MM.1S (cell line): ENCODE measurements around the gene SUFU.
A peak's percentile ranks its signal among the peaks of the same experiment; 100 is the strongest.

Source experiments
- EZH2 ChIP-seq: fragments of 300-600 bp; sonication (generic); optimal IDR thresholded peaks from 2 replicates; pipeline ENCODE3; 2017; ENCODE audit warnings: low read depth, mild to moderate bottlenecking, antibody characterized with exemption, low read length, mixed read lengths
- TF ChIP-seq, protein P1 (sequence below): fragments of 300-600 bp; sonication (generic); IDR thresholded peaks from 2 replicates; pipeline ENCODE4 v1.5.1; 2016; ENCODE audit warnings: antibody characterized with exemption, low read length, mixed read lengths

DNA sequence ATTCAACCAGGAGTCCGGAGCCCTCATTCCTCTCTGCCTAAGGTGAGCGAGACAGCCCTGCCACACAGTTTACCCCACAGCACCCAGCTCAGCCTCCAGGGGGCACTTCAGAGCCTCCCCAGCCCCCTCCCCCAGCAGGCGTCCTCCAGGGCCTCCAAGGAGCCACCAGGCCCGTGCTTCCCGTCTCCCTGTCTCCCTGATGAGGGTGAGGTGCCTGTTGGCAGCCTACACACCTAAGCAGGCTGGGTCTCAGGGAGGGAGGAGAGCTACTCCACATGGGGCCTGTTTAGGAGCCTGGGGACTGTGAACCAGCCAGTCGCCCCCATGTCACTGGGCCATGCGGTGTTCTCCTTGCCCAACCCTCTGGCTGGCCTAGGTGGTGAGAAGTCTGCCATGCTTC, 111.6 kb downstream of the SUFU start:
- TF ChIP-seq, protein P1, sequence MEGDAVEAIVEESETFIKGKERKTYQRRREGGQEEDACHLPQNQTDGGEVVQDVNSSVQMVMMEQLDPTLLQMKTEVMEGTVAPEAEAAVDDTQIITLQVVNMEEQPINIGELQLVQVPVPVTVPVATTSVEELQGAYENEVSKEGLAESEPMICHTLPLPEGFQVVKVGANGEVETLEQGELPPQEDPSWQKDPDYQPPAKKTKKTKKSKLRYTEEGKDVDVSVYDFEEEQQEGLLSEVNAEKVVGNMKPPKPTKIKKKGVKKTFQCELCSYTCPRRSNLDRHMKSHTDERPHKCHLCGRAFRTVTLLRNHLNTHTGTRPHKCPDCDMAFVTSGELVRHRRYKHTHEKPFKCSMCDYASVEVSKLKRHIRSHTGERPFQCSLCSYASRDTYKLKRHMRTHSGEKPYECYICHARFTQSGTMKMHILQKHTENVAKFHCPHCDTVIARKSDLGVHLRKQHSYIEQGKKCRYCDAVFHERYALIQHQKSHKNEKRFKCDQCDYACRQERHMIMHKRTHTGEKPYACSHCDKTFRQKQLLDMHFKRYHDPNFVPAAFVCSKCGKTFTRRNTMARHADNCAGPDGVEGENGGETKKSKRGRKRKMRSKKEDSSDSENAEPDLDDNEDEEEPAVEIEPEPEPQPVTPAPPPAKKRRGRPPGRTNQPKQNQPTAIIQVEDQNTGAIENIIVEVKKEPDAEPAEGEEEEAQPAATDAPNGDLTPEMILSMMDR: peak; percentile 17; the same call in 1 of the 2 replicates
- no peak for TF ChIP-seq EZH2
